ENCODE results near the gene TERB1. TPM values are rescaled to one million over a fixed set of nuclear protein-coding genes. Genes with fewer than 3 reads are reported as not detected.
A peak's percentile ranks its signal among the peaks of the same experiment; 100 is the strongest.

Gene TERB1
- total RNA-seq, 1 donor from 2014 or later, result 0.58 TPM

GRCh38 chr16:66751992-66752322 is 49.4 kb downstream of the TERB1 start:
- DNase-seq (ENCODE audit: low spot score), result no peak
- no peak for ATAC-seq
- intact Hi-C loops (cut with DNase I), result no loop called here

GRCh38 chr16:66751303-66751991 is 49.9 kb downstream of the TERB1 start, which contains the start of gene DYNC1LI2:
DYNC1LI2 (minus strand) TSS chr16:66751609; CDS start chr16:66751591, 18 bp downstream.
- peak; percentile 91 for ATAC-seq
- peak; percentile 88 for DNase-seq (ENCODE audit: low spot score)
- intact Hi-C loops (cut with DNase I), result no loop called here

DNA sequence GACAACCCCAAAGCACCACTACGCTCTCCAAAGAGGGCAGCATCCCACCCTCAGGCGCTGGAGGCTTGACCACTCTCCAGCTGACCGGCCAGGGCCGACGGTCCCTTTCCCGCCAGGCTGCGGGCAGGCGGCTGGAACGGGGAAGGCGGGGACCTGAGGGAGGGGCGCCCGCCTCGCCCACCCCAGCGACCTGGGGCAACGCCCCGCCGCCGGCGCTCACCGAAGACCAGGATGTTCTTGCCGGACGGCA is 50.4 kb downstream of the TERB1 start:
- no peak for DNase-seq (ENCODE audit: low spot score)
- intact Hi-C loops (cut with DNase I), result no loop called here
- peak; percentile 18 for ATAC-seq

- ATAC-seq (peak; percentile 6), DNase-seq (ENCODE audit: low spot score) (no peak)
- intact Hi-C loops (cut with DNase I), result no loop called here
Measured at GRCh38 chr16:66750279-66751052, 50.9 kb downstream of the TERB1 start.

DNA sequence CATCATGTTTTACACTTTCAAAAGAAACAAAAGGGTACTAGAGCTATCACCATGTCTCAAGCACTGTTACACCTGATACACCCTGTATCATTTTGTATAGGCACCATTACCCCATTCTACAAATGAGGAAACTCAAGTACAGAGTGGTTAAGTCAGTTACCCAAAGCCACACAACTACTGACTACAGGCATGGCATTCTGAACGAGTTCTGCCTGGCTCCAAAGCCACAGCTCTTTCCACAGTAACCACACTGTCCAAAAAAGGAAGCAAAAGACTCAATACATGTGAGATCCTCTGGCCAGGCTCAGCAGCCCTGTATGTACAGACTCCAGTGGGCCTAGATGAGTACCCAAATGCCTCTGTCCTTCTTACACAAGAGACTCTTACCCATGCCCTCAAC is 54.7 kb downstream of the TERB1 start:
- intact Hi-C loops (cut with DNase I), result no loop called here

GRCh38 chr16:66746048-66746447 is 55.3 kb downstream of the TERB1 start:
- intact Hi-C loops (cut with DNase I), result no loop called here
- no peak for DNase-seq (ENCODE audit: low spot score)
- ATAC-seq, result no peak

More for the DNA sequence above, 54.7 kb downstream of the TERB1 start:
- DNase-seq (ENCODE audit: low spot score) (no peak), ATAC-seq (no peak)

GRCh38 chr16:66741950-66742808 is 59.2 kb downstream of the TERB1 start:
- intact Hi-C loops (cut with DNase I), result no loop called here
- DNase-seq (ENCODE audit: low spot score) (no peak), ATAC-seq (peak; percentile 53)

DNA sequence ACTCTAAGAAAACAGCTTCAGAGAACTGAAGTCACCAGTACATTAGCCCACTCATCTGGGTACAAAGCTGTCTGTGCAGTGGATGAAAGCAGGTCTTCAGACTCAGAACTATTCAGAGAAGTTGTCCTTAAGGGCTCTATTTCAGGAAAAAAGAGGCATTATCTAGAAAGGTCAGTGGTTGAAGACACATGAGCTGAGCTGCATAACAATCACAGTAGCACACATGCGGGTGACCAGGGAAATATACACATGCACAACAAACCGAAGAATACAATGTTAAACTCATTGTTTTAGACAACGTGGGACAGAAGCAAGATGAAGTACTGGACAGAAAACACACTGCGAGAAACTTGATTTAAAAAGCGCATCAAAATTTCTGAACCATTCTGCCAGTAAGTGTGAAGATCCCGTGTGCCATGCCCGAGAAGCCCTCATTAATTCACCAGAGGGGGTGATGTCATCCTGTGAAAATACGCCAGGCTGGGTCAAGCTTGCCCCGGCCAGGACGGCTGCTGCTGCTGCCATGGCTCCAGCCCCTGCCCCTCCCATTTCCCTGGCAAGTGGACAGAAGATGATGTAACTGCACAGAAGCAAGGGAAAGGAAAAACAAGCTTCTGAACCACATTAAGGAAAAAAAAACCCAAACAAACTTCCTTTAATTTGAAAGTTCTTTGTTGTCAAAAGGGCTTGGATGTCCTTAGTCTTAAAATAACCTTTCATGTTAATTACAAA is 60.0 kb downstream of the TERB1 start:
- intact Hi-C loops (cut with DNase I), result no loop called here
- DNase-seq (ENCODE audit: low spot score), result peak; percentile 91
- peak; percentile 98 for ATAC-seq

- intact Hi-C loops (cut with DNase I), result no loop called here
- DNase-seq (ENCODE audit: low spot score) (no peak), ATAC-seq (no peak)
Measured at GRCh38 chr16:66740533-66740932, 60.9 kb downstream of the TERB1 start.

GRCh38 chr16:66740010-66740409 is 61.4 kb downstream of the TERB1 start:
- DNase-seq (ENCODE audit: low spot score) (no peak), ATAC-seq (no peak)
- intact Hi-C loops (cut with DNase I), result no loop called here

DNA sequence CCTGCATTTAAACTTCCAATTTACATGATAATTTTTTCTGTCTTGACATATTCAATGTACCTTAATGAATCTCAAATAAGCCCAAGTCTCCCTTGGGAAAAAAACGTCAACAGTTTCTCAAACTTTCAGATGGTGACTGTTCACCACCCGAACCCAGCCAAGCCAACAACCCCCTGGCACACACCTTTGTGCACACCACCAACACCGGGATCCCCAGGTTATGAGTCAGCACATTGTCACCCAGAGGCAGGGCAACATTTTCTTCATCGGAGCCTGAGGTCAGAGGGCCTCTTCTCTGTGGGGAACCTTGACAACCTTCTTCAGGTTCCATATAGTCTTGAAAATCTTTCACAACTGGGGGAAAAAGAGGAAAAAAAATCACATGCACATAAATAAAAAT is 65.5 kb downstream of the TERB1 start:
- intact Hi-C loops (cut with DNase I), result no loop called here
- ATAC-seq (no peak), DNase-seq (ENCODE audit: low spot score) (no peak)

DNA sequence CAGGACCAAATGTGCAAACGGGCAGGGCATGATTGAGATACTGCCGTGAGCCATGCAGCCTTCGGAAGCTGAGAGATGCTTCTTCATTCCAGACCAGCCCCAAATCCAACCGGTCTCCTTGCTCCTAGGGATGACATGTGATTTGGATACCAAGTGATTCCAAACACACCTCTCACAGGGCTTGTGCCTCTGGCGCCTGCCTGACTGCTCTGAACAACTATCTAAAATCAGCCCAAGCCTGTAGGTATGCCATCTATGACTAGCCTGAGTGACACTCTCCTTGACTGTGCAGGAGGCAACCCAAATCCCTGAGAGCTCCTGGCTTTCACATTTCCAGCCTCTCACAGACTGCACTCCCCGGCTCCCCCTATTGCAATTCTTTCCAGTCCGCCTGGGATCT is 70.3 kb downstream of the TERB1 start:
- no peak for DNase-seq (ENCODE audit: low spot score)
- intact Hi-C loops (cut with DNase I), result no loop called here
- no peak for ATAC-seq

- intact Hi-C loops (cut with DNase I), result loop anchor here (5.0 to 10.0 kb wide), 2 partner anchors 117 to 136 kb away; no protein-coding TSS in a partner anchor
- ATAC-seq, result peak; percentile 31
- no peak for DNase-seq (ENCODE audit: low spot score)
Measured at GRCh38 chr16:66728804-66729203, 72.6 kb downstream of the TERB1 start.

- intact Hi-C loops (cut with DNase I), result loop anchor here (5.0 to 10.0 kb wide), 2 partner anchors 116 to 137 kb away; no protein-coding TSS in a partner anchor
- DNase-seq (ENCODE audit: low spot score) (no peak), ATAC-seq (peak; percentile 89)
Measured at GRCh38 chr16:66728117-66728787, 73.1 kb downstream of the TERB1 start.

GRCh38 chr16:66720766-66721165 is 80.6 kb downstream of the TERB1 start:
- DNase-seq (ENCODE audit: low spot score) (no peak), ATAC-seq (no peak)
- intact Hi-C loops (cut with DNase I), result loop anchor here (10.0 kb wide), 1 partner anchor 144 kb away; no protein-coding TSS in a partner anchor

DNA sequence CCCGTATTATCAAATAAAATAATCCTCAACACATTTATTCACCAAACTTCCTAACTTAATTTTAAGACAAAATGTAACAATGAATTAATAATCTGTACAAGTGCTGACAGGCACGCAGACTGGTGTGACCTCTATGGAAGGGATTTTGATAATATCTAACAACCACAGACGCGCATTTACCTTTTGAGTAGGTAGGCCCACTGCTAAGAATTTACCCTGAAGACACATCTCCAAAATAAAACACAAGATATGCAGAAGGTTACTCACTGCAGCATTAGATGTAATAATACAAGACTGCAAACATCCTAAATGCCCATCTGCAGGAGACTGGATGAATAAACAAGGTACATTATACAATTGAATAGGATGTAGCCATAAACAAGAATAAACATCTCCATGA is 82.1 kb downstream of the TERB1 start:
- ATAC-seq, result no peak
- intact Hi-C loops (cut with DNase I), result no loop called here
- DNase-seq (ENCODE audit: low spot score), result no peak

DNA sequence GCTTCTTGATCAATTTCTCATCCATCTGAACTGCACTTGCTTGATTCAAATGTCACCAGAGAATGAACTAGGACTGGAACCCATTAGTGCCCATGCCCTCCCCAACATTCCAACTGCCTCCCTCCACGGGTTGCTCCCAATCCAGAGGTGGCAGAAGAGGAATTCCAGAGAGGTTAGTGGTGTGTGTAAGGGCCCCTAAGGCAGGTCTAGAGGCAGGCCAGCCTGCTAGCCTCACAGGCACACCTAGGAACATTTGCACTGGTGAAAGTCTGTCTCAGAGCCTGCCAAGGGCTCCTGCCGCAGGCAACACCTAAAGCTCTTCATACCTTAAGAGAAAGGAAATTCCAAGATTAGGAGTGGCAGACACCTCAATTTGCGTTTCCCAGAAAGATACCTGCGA is 83.6 kb downstream of the TERB1 start:
- intact Hi-C loops (cut with DNase I), result no loop called here
- no peak for DNase-seq (ENCODE audit: low spot score)
- no peak for ATAC-seq

DNA sequence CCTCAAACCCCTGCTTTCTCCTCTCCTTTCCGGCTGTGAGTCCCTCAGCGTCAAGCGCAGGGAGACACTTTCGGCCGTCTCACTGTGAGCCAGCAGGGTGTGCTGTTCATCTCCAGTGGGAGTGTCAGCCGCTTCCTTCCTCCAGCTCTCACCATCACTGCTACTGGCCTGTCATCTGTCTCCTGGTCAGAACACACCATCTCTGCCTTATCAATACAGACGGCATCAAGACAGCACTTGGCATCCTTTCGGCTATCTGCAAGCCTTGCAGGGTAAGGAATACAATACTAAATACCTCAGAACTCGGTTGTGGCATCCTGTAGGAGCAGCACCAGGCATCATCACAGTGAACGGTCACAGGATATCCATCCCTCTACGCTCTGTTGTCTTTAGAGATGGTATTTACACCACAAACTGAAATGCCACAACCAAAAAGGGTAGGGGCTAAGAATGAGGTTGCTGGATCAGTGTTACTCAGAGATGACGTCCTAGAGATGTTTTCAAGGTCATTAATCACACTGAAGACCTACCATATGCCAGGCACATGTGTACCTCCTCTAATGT is 84.2 kb downstream of the TERB1 start:
- ATAC-seq (peak; percentile 61), DNase-seq (ENCODE audit: low spot score) (no peak)
- intact Hi-C loops (cut with DNase I), result no loop called here

All from sciatic nerve (tissue), 2 donors.